ENCODE results near the gene ABI1. TPM values are rescaled to one million over a fixed set of nuclear protein-coding genes. Genes with fewer than 3 reads are reported as not detected.
"Not testable (repeated sequence)": the region's sequence is repeated elsewhere in the genome, so short reads cannot be mapped to it uniquely, and the experiment has no call there.

The ABI1 gene
- total RNA-seq, 1 experiment from 2014 or later: 43.4 TPM

GRCh38 chr10:26797340-26797739 is 63.4 kb downstream of the ABI1 start:
- Histone ChIP-seq H3K36me3 (no peaks in the 10 kb centered on the region), H3K4me3 (no peak overlapping the region), H3K9me3 (peaks cover 8% of the 10 kb centered on the region; the same call in 1 of the 2 replicates), H3K27me3 (no peaks in the 10 kb centered on the region)
- no peak for DNase-seq

- no peak overlapping the region for H3K4me3 ChIP-seq
- peaks cover 8% of the 10 kb centered on the region; the same call in 1 of the 2 replicates for H3K9me3 ChIP-seq
- no peaks in the 10 kb centered on the region for H3K36me3 ChIP-seq
- DNase-seq: no peak
- no peaks in the 10 kb centered on the region for H3K27me3 ChIP-seq
Measured at GRCh38 chr10:26792758-26793495, 67.8 kb downstream of the ABI1 start.

- Histone ChIP-seq H3K9me3 (no peaks in the 10 kb centered on the region), H3K4me3 (no peak overlapping the region), H3K36me3 (no peaks in the 10 kb centered on the region), H3K27me3 (no peaks in the 10 kb centered on the region)
- peak; percentile 75 for DNase-seq
Measured at GRCh38 chr10:26790221-26790995, 70.3 kb downstream of the ABI1 start.

GRCh38 chr10:26789779-26790178 is 71.0 kb downstream of the ABI1 start:
- H3K4me3 ChIP-seq, H3K36me3 ChIP-seq, DNase-seq, H3K27me3 ChIP-seq, H3K9me3 ChIP-seq: not testable (repeated sequence)

- H3K9me3 ChIP-seq: no peaks in the 10 kb centered on the region
- no peaks in the 10 kb centered on the region for H3K27me3 ChIP-seq
- no peak overlapping the region for H3K4me3 ChIP-seq
- no peaks in the 10 kb centered on the region for H3K36me3 ChIP-seq
- DNase-seq: no peak
Measured at GRCh38 chr10:26787362-26787761, 73.4 kb downstream of the ABI1 start.

GRCh38 chr10:26781797-26782196 is 79.0 kb downstream of the ABI1 start:
- H3K4me3 ChIP-seq: no peak overlapping the region
- no peak for DNase-seq
- H3K36me3 ChIP-seq: no peaks in the 10 kb centered on the region
- no peaks in the 10 kb centered on the region for H3K27me3 ChIP-seq
- H3K9me3 ChIP-seq: no peaks in the 10 kb centered on the region

- DNase-seq: peak; percentile 68
- no peaks in the 10 kb centered on the region for H3K27me3 ChIP-seq
- no peak overlapping the region for H3K4me3 ChIP-seq
- H3K9me3 ChIP-seq: no peaks in the 10 kb centered on the region
- no peaks in the 10 kb centered on the region for H3K36me3 ChIP-seq
Measured at GRCh38 chr10:26780793-26781601, 79.8 kb downstream of the ABI1 start.

- Histone ChIP-seq H3K4me3 (no peak overlapping the region), H3K27me3 (no peaks in the 10 kb centered on the region), H3K36me3 (no peaks in the 10 kb centered on the region; the same call in 1 of the 2 replicates), H3K9me3 (no peaks in the 10 kb centered on the region)
- no peak for DNase-seq
Measured at GRCh38 chr10:26780106-26780792, 80.5 kb downstream of the ABI1 start.

GRCh38 chr10:26779176-26779860 is 81.4 kb downstream of the ABI1 start:
- H3K9me3 ChIP-seq: no peaks in the 10 kb centered on the region
- no peak for DNase-seq
- H3K36me3 ChIP-seq: no peaks in the 10 kb centered on the region; the same call in 1 of the 2 replicates
- no peaks in the 10 kb centered on the region for H3K27me3 ChIP-seq
- H3K4me3 ChIP-seq: no peak overlapping the region

- H3K27me3 ChIP-seq: no peaks in the 10 kb centered on the region
- no peaks in the 10 kb centered on the region; the same call in 1 of the 2 replicates for H3K36me3 ChIP-seq
- no peak for DNase-seq
- no peak overlapping the region for H3K4me3 ChIP-seq
- no peaks in the 10 kb centered on the region for H3K9me3 ChIP-seq
Measured at GRCh38 chr10:26777686-26778085, 83.1 kb downstream of the ABI1 start.

GRCh38 chr10:26776258-26776657 is 84.5 kb downstream of the ABI1 start:
- H3K27me3 ChIP-seq: no peaks in the 10 kb centered on the region
- no peak overlapping the region for H3K4me3 ChIP-seq
- no peak for DNase-seq
- H3K9me3 ChIP-seq: no peaks in the 10 kb centered on the region
- no peaks in the 10 kb centered on the region; the same call in 1 of the 2 replicates for H3K36me3 ChIP-seq

- DNase-seq: no peak
- Histone ChIP-seq H3K9me3 (no peaks in the 10 kb centered on the region), H3K27me3 (no peaks in the 10 kb centered on the region), H3K36me3 (no peaks in the 10 kb centered on the region; the same call in 1 of the 2 replicates), H3K4me3 (no peak overlapping the region)
Measured at GRCh38 chr10:26773633-26774032, 87.1 kb downstream of the ABI1 start.

- Histone ChIP-seq H3K9me3 (no peaks in the 10 kb centered on the region), H3K36me3 (0 out of 2 replicates have a peak, but pooled peaks cover 2% of the 10 kb centered on the region), H3K4me3 (no peak overlapping the region), H3K27me3 (no peaks in the 10 kb centered on the region)
- no peak for DNase-seq
Measured at GRCh38 chr10:26770069-26770468, 90.7 kb downstream of the ABI1 start.

GRCh38 chr10:26765549-26765948 is 95.2 kb downstream of the ABI1 start:
- H3K27me3 ChIP-seq: no peaks in the 10 kb centered on the region
- DNase-seq: no peak
- no peaks in the 10 kb centered on the region for H3K9me3 ChIP-seq
- H3K4me3 ChIP-seq: no peak overlapping the region
- H3K36me3 ChIP-seq: 0 out of 2 replicates have a peak, but pooled peaks cover 2% of the 10 kb centered on the region

- no peaks in the 10 kb centered on the region for H3K27me3 ChIP-seq
- 0 out of 2 replicates have a peak, but pooled peaks cover 3% of the 10 kb centered on the region for H3K36me3 ChIP-seq
Measured at GRCh38 chr10:26759008-26759407, 101.8 kb downstream of the ABI1 start.

GRCh38 chr10:26755443-26755903 is 105.3 kb downstream of the ABI1 start:
- H3K4me3 ChIP-seq: no peak overlapping the region
- no peaks in the 10 kb centered on the region for H3K27me3 ChIP-seq
- H3K36me3 ChIP-seq: peaks cover 5% of the 10 kb centered on the region; the same call in 1 of the 2 replicates
- H3K9me3 ChIP-seq: no peaks in the 10 kb centered on the region
- DNase-seq: no peak

More at GRCh38 chr10:26759008-26759407, 101.8 kb downstream of the ABI1 start:
- no peak overlapping the region for H3K4me3 ChIP-seq
- DNase-seq: no peak
- no peaks in the 10 kb centered on the region for H3K9me3 ChIP-seq

All from MG63 (cell line).